Measurements from ENCODE around the gene NPR3.

- TF ChIP-seq CTCF (conservative IDR thresholded peaks at IDR 0.05) (no peak), EZH2 (IDR thresholded peaks at IDR 0.05; ENCODE audit: low read depth) (no peak)
Measured at GRCh38 chr5:32814620-32815019, 103.5 kb downstream of the NPR3 start.
